GM12878 (cell line): ENCODE results near the gene NOS1. TPM values are rescaled to one million over a fixed set of nuclear protein-coding genes. Genes with fewer than 3 reads are reported as not detected.

ENCODE experiments used
- ATAC-seq: fragments of 200-7000 bp; cut with Tn5 transposase; 3 replicates; pipeline ENCODE4 v1.9.1; 2020; ENCODE audit warnings: mild to moderate bottlenecking, moderate library complexity
- BruUV-seq: library from RNA; stranded (reverse); fragments of 400-500 nt; replicated peaks from 2 replicates; lab custom pipeline; 2021; lab: Mats Ljungman, UMichigan
- CTCF ChIA-PET: fragments of 300-600 bp; sonication (Branson Sonifier 250); formaldehyde crosslinking; extraction: SDS; loops from one replicate; lab custom pipeline; 2021; ENCODE audit warnings: inconsistent platforms; lab: Yijun Ruan, JAX
- POLR2A ChIA-PET: fragments of 350-600 bp; formaldehyde crosslinking; extraction: SDS; loops from one replicate; lab custom pipeline; 2021; ENCODE audit warnings: inconsistent platforms; lab: Charles Lee
- RAD21 ChIA-PET: fragments of 300-600 bp; sonication (Branson Sonifier 250); formaldehyde crosslinking; loops from one replicate; lab custom pipeline; 2023; ENCODE audit warnings: antibody characterized with exemption; ENCODE audit not compliant: unreplicated experiment; lab: Charles Lee
- SMC1A ChIA-PET: fragments of 300-600 bp; sonication (Branson Sonifier 250); formaldehyde crosslinking; loops from one replicate; lab custom pipeline; 2023; ENCODE audit not compliant: unreplicated experiment, uncharacterized antibody; lab: Charles Lee
- DNase-seq: peaks from one replicate; pipeline ENCODE4 v3.0.0-alpha.2; 2011; ENCODE audit warnings: low read depth, low spot score
- FAIRE-seq: peaks from 3 replicates; lab custom pipeline; 2011; peaks lifted over from hg19 to GRCh38; lab: Jason Lieb, UNC
- H2AFZ ChIP-seq: 2 replicates; pipeline ENCODE4 v1.6.0; 2011; ENCODE audit warnings: low read depth, low read length, control low read depth; ENCODE audit not compliant: control insufficient read depth
- H3K27ac ChIP-seq: 2 replicates; pipeline ENCODE4 v1.5.1; 2011; ENCODE audit warnings: control low read depth; ENCODE audit not compliant: control insufficient read depth, insufficient read depth
- H3K27me3 ChIP-seq, 2 experiments: replicated peaks in 1 of 2; 2 replicates each; pipeline versions ENCODE4 v1.6.0 to v1.6.1; 2011; ENCODE audit warnings: low read length in 1 of 2; ENCODE audit not compliant: control insufficient read depth in 2 of 2, insufficient read depth in 2 of 2
- H3K36me3 ChIP-seq, 2 experiments: 2 replicates each; pipeline ENCODE4 v1.5.1; 2011; ENCODE audit warnings: low read length in 1 of 2; ENCODE audit not compliant: control insufficient read depth in 2 of 2, insufficient read depth in 2 of 2
- H3K4me1 ChIP-seq: 2 replicates; pipeline ENCODE4 v1.6.1; 2011; ENCODE audit warnings: mild to moderate bottlenecking, low read length, moderate library complexity, mixed read lengths; ENCODE audit not compliant: control insufficient read depth, insufficient read depth
- H3K4me2 ChIP-seq: 2 replicates; pipeline ENCODE4 v1.6.0; 2011; ENCODE audit warnings: control low read depth; ENCODE audit not compliant: control insufficient read depth, insufficient read depth
- H3K4me3 ChIP-seq: fragments of 200-600 bp; sonication (generic); 2 replicates; pipeline ENCODE4 v1.5.1; 2016
- H3K79me2 ChIP-seq: 2 replicates; pipeline ENCODE4 v1.6.0; 2011; ENCODE audit warnings: low read length; ENCODE audit not compliant: control insufficient read depth, insufficient read depth
- H3K9ac ChIP-seq: 2 replicates; pipeline ENCODE4 v1.8.0; 2011; ENCODE audit warnings: low read length, control low read depth, mixed read lengths; ENCODE audit not compliant: control insufficient read depth, insufficient read depth
- H3K9me3 ChIP-seq: replicated peaks from 3 replicates; pipeline ENCODE4 v1.5.1; 2011; ENCODE audit warnings: mild to moderate bottlenecking, low read length; ENCODE audit not compliant: control insufficient read depth, insufficient read depth
- H4K20me1 ChIP-seq: 2 replicates; pipeline ENCODE4 v1.6.0; 2011; ENCODE audit not compliant: control insufficient read depth, insufficient read depth
- ASH2L ChIP-seq: fragments of 300-600, 200-600 bp; sonication (generic); IDR thresholded peaks from 2 replicates; pipeline ENCODE4 v1.6.1; 2017; ENCODE audit warnings: low read depth, mild to moderate bottlenecking, borderline replicate concordance
- BCL11A ChIP-seq: IDR thresholded peaks from 2 replicates; pipeline ENCODE4 v1.6.1; 2011; ENCODE audit warnings: low read depth, low read length
- E4F1 ChIP-seq: fragments of 450-650 bp; IDR thresholded peaks from 2 replicates; pipeline ENCODE4 v1.6.1; 2018; ENCODE audit warnings: borderline replicate concordance, mild to moderate bottlenecking; ENCODE audit not compliant: partially characterized antibody
- ETV6 ChIP-seq, 2 experiments: fragments of 450-650 bp in 1 of 2; IDR thresholded peaks in 1 of 2; conservative IDR thresholded peaks in 1 of 2; 2 replicates each; pipeline ENCODE4 v1.6.1; 2014; ENCODE audit warnings: antibody characterized with exemption in 1 of 2, borderline replicate concordance in 1 of 2, low read depth in 1 of 2, mild to moderate bottlenecking in 1 of 2, moderate library complexity in 1 of 2
- KLF5 ChIP-seq: fragments of 450-650 bp; IDR thresholded peaks from 2 replicates; pipeline ENCODE4 v1.6.1; 2014; ENCODE audit warnings: mild to moderate bottlenecking; ENCODE audit not compliant: partially characterized antibody
- NRF1 ChIP-seq: conservative IDR thresholded peaks from 2 replicates; pipeline ENCODE4 v1.6.1; 2011; ENCODE audit warnings: mild to moderate bottlenecking, low read depth, low read length, improper control_type of control experiment
- RBBP5 ChIP-seq: fragments of 200-600 bp; sonication (generic); conservative IDR thresholded peaks from 2 replicates; pipeline ENCODE4 v1.6.1; 2016
- SUZ12 ChIP-seq: fragments of 200-600 bp; sonication (generic); IDR thresholded peaks from one replicate; pipeline ENCODE4 v1.6.1; 2018; ENCODE audit warnings: antibody characterized with exemption, mild to moderate bottlenecking; ENCODE audit not compliant: unreplicated experiment
- ZNF217 ChIP-seq: fragments of 450-650 bp; IDR thresholded peaks from 2 replicates; pipeline ENCODE4 v1.6.1; 2017; ENCODE audit warnings: antibody characterized with exemption, mild to moderate bottlenecking
- WGBS: methylation state at CpG from one replicate; pipeline ENCODE4 v1.1.6; 2016; ENCODE audit warnings: low lambda C conversion rate; ENCODE audit not compliant: insufficient replicate concordance, insufficient coverage; ENCODE audit errors: missing lambda C conversion rate; 5-methylcytosine and 5-hydroxymethylcytosine counted together
- in situ Hi-C: fragments of 300-500 bp; cut with MboI; formaldehyde crosslinking; loops from 9 replicates; pipeline ENCODE4 v1.14.3; 2018; ENCODE audit warnings: mixed read lengths
- intact Hi-C: fragments of 100-400 bp; cut with micrococcal nuclease; formaldehyde crosslinking; loops from one replicate; pipeline ENCODE4 v1.14.2; 2022; ENCODE audit not compliant: unreplicated experiment
- polyA plus RNA-seq, 11 experiments: library from polyadenylated mRNA; depleted of rRNA in 4 of 11; unstranded in 6 of 11; stranded (reverse) in 5 of 11; fragments of >200 nt; fragmentation: Nextera tagmentation in 4 of 11; fragmentation: Illumina TruSeq in 1 of 11; extraction: Ambion mirVana in 4 of 11; extraction: Trizol in 1 of 11; gene quantifications; 1 replicate in 1 of 11; 2 replicates in 10 of 11; pipeline versions ENCODE4 v1.2.1 to v1.2.3, GENCODE V29; 2011 to 2016; ENCODE audit warnings: inconsistent platforms in 2 of 11, missing spikeins in 2 of 11, low read depth in 1 of 11
- total RNA-seq, 4 experiments: library from RNA; depleted of rRNA in 3 of 4; stranded (reverse); fragments of >200 nt in 3 of 4; fragmentation: Illumina TruSeq in 1 of 4; extraction: Trizol in 1 of 4; gene quantifications; 2 replicates each; pipeline versions ENCODE4 v1.2.1 to v1.2.3, GENCODE V29; 2013 to 2021

Gene NOS1
- total and polyA plus RNA-seq, 10 of the 15 experiments (the other 5 are each of a cell fraction or from before 2014, with no cell fraction given), result under 0.01 to 0.04 (median 0.01) TPM; not detected in 7

DNA sequence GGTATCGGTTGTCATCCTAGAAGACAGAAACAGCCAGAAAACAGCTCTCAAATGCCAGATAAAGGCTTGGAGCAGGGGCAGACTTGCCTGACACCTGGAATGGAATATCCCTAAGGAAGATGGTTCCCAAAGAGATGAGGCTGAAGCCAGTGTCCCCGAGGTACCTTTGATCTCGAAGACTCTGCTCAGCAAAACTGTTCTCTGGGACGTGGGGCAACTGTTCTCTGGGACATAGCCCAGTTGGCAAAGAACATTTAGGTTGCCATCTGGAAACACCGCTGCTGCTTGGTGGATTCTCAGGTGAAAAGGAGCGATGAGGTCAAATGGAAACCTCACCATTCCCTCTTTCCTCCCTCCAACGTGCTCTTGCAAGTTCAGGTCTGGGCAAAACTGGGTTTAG lies 143.3 kb downstream of the NOS1 start:
- TF ChIP-seq NRF1 (no peak), ETV6 (conservative IDR thresholded peaks at IDR 0.05 in 1 of 2, IDR thresholded peaks at IDR 0.05 in 1 of 2; ENCODE audit: borderline replicate concordance in 1 of 2, low read depth in 1 of 2) (no peak), BCL11A (no peak), ZNF217 (no peak), E4F1 (no peak), KLF5 (no peak), SUZ12 (no peak), RBBP5 (no peak), ASH2L (no peak)
- ATAC-seq, result no peak
- H4K20me1 ChIP-seq, result no peaks in the 10 kb centered on the region
- peaks cover 0 to 2% of the 10 kb centered on the region in 2 experiments; a peak in 1 of 4 replicates for H3K27me3 ChIP-seq
- no TSS peak for BruUV-seq
- no peak for DNase-seq
- CTCF ChIA-PET, result interaction anchor here (1.2 kb wide), 1 partner anchor 14 kb away, joined by 3 read pairs; no protein-coding TSS in a partner anchor
- no peaks in the 10 kb centered on the region for H3K9me3 ChIP-seq
- POLR2A ChIA-PET, result interaction anchor here (1.0 kb wide), 1 partner anchor 16 kb away, joined by 3 read pairs; no protein-coding TSS in a partner anchor
- no peaks in the 10 kb centered on the region; the same call in 1 of the 2 replicates for H3K4me1 ChIP-seq
- in situ Hi-C loops, result no loop called here
- no peak overlapping the region for H3K9ac ChIP-seq
- no peak overlapping the region for H2AFZ ChIP-seq
- WGBS, result 43% methylated on average over 6 of the region's 7 CpGs
- SMC1A ChIA-PET, result no interaction called here
- H3K36me3 ChIP-seq, result no peaks in the 10 kb centered on the region
- FAIRE-seq, result no peak
- no peak overlapping the region for H3K27ac ChIP-seq
- no peak overlapping the region for H3K4me3 ChIP-seq
- intact Hi-C loops, result loop anchor here (10.0 kb wide), 1 partner anchor 147 kb away; the partner anchor contains the start of gene NOS1
- RAD21 ChIA-PET, result no interaction called here
- no peak overlapping the region for H3K4me2 ChIP-seq
- H3K79me2 ChIP-seq, result no peaks in the 10 kb centered on the region
